GM12801 (cell line): ENCODE measurements around the gene SNRPF.

Source experiments
- TF ChIP-seq, protein P1 (sequence below): IDR thresholded peaks from one replicate; pipeline ENCODE4 v1.5.1; 2011; ENCODE audit warnings: control low read depth; ENCODE audit not compliant: insufficient read length; ENCODE audit errors: extremely low read depth

The SNRPF gene

GRCh38 chr12:95830335-95831089, 28.2 kb upstream of the SNRPF start:
- TF ChIP-seq, protein P1, sequence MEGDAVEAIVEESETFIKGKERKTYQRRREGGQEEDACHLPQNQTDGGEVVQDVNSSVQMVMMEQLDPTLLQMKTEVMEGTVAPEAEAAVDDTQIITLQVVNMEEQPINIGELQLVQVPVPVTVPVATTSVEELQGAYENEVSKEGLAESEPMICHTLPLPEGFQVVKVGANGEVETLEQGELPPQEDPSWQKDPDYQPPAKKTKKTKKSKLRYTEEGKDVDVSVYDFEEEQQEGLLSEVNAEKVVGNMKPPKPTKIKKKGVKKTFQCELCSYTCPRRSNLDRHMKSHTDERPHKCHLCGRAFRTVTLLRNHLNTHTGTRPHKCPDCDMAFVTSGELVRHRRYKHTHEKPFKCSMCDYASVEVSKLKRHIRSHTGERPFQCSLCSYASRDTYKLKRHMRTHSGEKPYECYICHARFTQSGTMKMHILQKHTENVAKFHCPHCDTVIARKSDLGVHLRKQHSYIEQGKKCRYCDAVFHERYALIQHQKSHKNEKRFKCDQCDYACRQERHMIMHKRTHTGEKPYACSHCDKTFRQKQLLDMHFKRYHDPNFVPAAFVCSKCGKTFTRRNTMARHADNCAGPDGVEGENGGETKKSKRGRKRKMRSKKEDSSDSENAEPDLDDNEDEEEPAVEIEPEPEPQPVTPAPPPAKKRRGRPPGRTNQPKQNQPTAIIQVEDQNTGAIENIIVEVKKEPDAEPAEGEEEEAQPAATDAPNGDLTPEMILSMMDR: no peak

- TF ChIP-seq, protein P1: no peak
These were observed 24.2 kb upstream of the SNRPF start for GRCh38 chr12:95834572-95834971.

DNA sequence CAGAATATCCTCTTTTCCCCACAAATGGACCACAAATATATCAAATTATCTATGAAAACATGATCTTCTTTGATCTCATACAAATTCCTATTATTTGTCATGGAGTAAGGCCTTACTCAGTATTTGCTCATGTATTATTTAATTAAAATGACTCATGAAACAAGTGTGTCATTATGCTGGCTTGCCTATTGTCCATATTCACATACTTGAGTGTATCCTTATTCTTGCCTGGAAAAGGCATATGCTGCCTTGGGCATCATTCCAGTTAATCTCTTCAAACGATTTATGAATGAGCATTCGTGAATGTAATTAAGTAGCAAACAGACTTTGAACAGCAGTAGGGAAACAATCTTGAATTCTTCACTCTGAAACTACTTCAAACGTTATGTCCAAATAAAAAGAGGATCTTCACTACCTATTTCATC, 22.6 kb upstream of the SNRPF start:
- TF ChIP-seq, protein P1: no peak

DNA sequence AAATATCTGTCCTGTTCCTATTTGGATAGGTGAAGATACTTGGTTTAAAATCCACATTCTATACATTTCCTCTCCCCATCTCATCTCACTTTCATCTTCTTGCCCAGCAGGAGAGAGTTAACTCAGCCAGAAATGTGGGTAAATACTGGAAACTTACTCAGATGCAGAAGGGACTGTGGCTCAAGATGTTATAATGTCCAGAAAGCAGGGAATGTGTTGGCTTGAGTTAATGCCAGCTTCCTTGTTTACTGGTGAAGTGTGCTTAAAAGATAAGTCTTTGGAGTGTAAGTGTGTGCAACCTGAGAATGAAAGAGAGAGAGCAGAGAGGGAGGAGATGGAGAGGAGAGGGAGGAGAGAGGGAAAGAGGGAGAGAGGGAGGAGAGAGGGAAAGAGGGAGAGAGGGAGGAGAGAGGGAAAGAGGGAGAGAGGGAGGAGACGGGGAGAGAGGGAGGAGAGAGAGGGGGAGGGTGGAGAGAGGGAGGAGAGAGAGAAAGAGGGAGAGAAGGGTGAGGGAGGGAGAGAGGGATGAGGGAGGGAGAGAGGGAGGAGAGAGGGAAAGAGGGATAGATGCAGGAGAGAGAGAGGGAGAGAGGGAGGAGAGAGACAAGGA, 22.0 kb upstream of the SNRPF start:
- TF ChIP-seq, protein P1: no peak

GRCh38 chr12:95837240-95838038, 21.3 kb upstream of the SNRPF start:
- TF ChIP-seq, protein P1: no peak

DNA sequence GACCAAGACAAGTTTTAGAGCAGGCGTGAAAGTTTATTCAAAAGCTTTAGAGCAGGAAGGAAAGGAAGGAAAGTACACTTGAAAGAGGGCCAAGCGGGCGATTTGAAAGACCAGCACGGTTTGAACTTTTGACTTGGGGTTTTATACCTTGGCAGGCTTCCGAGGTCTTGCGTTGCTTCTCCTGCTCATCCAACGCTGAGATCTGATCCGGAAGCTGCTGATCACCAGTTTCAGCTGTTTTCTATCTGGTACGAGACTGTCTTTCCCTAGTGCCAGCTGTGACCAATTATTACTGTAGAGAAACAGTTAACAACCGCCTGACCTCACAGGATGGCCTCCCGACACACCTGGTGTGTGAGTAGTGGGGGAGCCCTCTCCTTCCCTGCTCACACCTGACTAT, 20.6 kb upstream of the SNRPF start:
- TF ChIP-seq, protein P1: no peak
